Neuronal stem cell (in vitro differentiated cells): ENCODE results near the gene MKLN1.
A peak's percentile ranks its signal among the peaks of the same experiment; 100 is the strongest.

Experiments used
- DNase-seq: peaks from one replicate; pipeline ENCODE4 v3.0.0-alpha.2; 2013; ENCODE audit warnings: low spot score
- H2AFZ ChIP-seq: one replicate; pipeline ENCODE4 v1.6.1; 2013; ENCODE audit warnings: mild to moderate bottlenecking, low read length, inconsistent platforms
- H2AK5ac ChIP-seq: 2 replicates; pipeline ENCODE4 v1.6.1; 2013; ENCODE audit warnings: low read depth, mild to moderate bottlenecking, inconsistent platforms, low read length, moderate library complexity, mixed read lengths
- H2BK120ac ChIP-seq: 2 replicates; pipeline ENCODE4 v1.6.1; 2013; ENCODE audit warnings: low read depth, mild to moderate bottlenecking, inconsistent platforms, low read length, moderate library complexity, mixed read lengths
- H2BK12ac ChIP-seq: one replicate; pipeline ENCODE4 v1.6.1; 2013; ENCODE audit warnings: low read length, inconsistent platforms
- H2BK15ac ChIP-seq: 2 replicates; pipeline ENCODE4 v1.6.1; 2013; ENCODE audit warnings: mild to moderate bottlenecking, low read length, inconsistent platforms, mixed read lengths
- H2BK5ac ChIP-seq: one replicate; pipeline ENCODE4 v1.6.1; 2013; ENCODE audit warnings: inconsistent platforms, mild to moderate bottlenecking, low read length, moderate library complexity
- H3K14ac ChIP-seq: one replicate; pipeline ENCODE4 v1.6.1; 2013; ENCODE audit warnings: low read length, inconsistent platforms
- H3K18ac ChIP-seq: 2 replicates; pipeline ENCODE4 v1.6.1; 2013; ENCODE audit warnings: low read length, inconsistent platforms
- H3K23ac ChIP-seq: 2 replicates; pipeline ENCODE4 v1.6.1; 2013; ENCODE audit warnings: low read depth, mild to moderate bottlenecking, mixed read lengths, low read length, inconsistent platforms; ENCODE audit not compliant: poor library complexity
- H3K27ac ChIP-seq: replicated peaks from 3 replicates; pipeline ENCODE4 v1.5.1; 2013; ENCODE audit warnings: low read length, inconsistent platforms
- H3K27me3 ChIP-seq, 3 experiments: 2 replicates each; pipeline ENCODE4 v1.6.1; 2013; ENCODE audit warnings: low read length in 3 of 3, mild to moderate bottlenecking in 2 of 3, inconsistent platforms in 1 of 3, low read depth in 1 of 3, mixed read lengths in 1 of 3, moderate library complexity in 1 of 3; ENCODE audit not compliant: control insufficient read depth in 3 of 3, insufficient read depth in 3 of 3
- H3K36me3 ChIP-seq, 2 donors: replicated peaks in 1 of 2; 2 replicates each; pipeline ENCODE4 v1.6.1; 2013; ENCODE audit warnings: low read length in 2 of 2; ENCODE audit not compliant: control insufficient read depth in 2 of 2, insufficient read depth in 2 of 2
- H3K4ac ChIP-seq: 2 replicates; pipeline ENCODE4 v1.6.1; 2013; ENCODE audit warnings: inconsistent platforms, mild to moderate bottlenecking, low read length, moderate library complexity
- H3K4me1 ChIP-seq, 2 donors: 1 replicate in 1 of 2; 2 replicates in 1 of 2; pipeline ENCODE4 v1.6.1; 2013; ENCODE audit warnings: low read length in 2 of 2, low read depth in 1 of 2; ENCODE audit not compliant: control insufficient read depth in 2 of 2, insufficient read depth in 1 of 2
- H3K4me2 ChIP-seq: one replicate; pipeline ENCODE4 v1.6.1; 2013; ENCODE audit warnings: mild to moderate bottlenecking, low read length, inconsistent platforms; ENCODE audit not compliant: insufficient read depth, poor library complexity, severe bottlenecking
- H3K4me3 ChIP-seq, 2 donors: 2 replicates each; pipeline ENCODE4 v1.5.1; 2013; ENCODE audit warnings: low read length in 2 of 2, mild to moderate bottlenecking in 2 of 2, inconsistent platforms in 1 of 2, moderate library complexity in 1 of 2
- H3K79me1 ChIP-seq: one replicate; pipeline ENCODE4 v1.6.1; 2013; ENCODE audit warnings: low read depth, mild to moderate bottlenecking, inconsistent platforms, low read length, moderate library complexity
- H3K9ac ChIP-seq: one replicate; pipeline ENCODE4 v1.6.1; 2013; ENCODE audit warnings: mild to moderate bottlenecking, low read depth, low read length, inconsistent platforms; ENCODE audit not compliant: poor library complexity
- H3K9me3 ChIP-seq, 2 donors: replicated peaks in 1 of 2; 2 replicates each; pipeline versions ENCODE3 to v1.6.1; 2013; ENCODE audit warnings: low read length in 2 of 2, mild to moderate bottlenecking in 2 of 2, inconsistent platforms in 1 of 2, low read depth in 1 of 2, mixed read lengths in 1 of 2, moderate library complexity in 1 of 2; ENCODE audit not compliant: control insufficient read depth in 2 of 2, insufficient read depth in 1 of 2
- H4K8ac ChIP-seq: one replicate; pipeline ENCODE4 v1.6.1; 2013; ENCODE audit warnings: low read depth, mild to moderate bottlenecking, inconsistent platforms, low read length, moderate library complexity
- H4K91ac ChIP-seq: one replicate; pipeline ENCODE4 v1.6.1; 2013; ENCODE audit warnings: low read length, low read depth, mild to moderate bottlenecking, inconsistent platforms; ENCODE audit not compliant: poor library complexity
- WGBS, 2 donors: extraction: QIAGEN DNeasy Blood & Tissue Kit; methylation state at CpG; one replicate each; pipeline ENCODE4 v1.1.7; 2013; ENCODE audit warnings: missing lambda C conversion rate in 2 of 2, mixed read lengths in 1 of 2; ENCODE audit not compliant: insufficient read length in 2 of 2, insufficient replicate concordance in 1 of 2; ENCODE audit errors: extremely low coverage in 2 of 2; 5-methylcytosine and 5-hydroxymethylcytosine counted together

Gene MKLN1

GRCh38 chr7:131322061-131322460 lies 5.6 kb upstream of the MKLN1 start:
- no peak overlapping the region for H2AFZ ChIP-seq
- WGBS, 2 donors, result no CpG with 5 or more reads among the region's 1 CpG
- no peak overlapping the region for H2AK5ac ChIP-seq
- H2BK12ac ChIP-seq, result no peak overlapping the region
- H3K79me1 ChIP-seq, result no peaks in the 10 kb centered on the region
- no peak overlapping the region for H3K4me3 ChIP-seq
- H3K4me1 ChIP-seq, result no peaks in the 10 kb centered on the region
- H3K27me3 ChIP-seq, result no peaks in the 10 kb centered on the region
- no peak overlapping the region for H3K27ac ChIP-seq
- no peak overlapping the region for H3K23ac ChIP-seq
- H3K9me3 ChIP-seq, result no peaks in the 10 kb centered on the region
- H2BK5ac ChIP-seq, result no peak overlapping the region
- no peak overlapping the region for H3K4ac ChIP-seq
- H3K18ac ChIP-seq, result no peak overlapping the region
- no peak overlapping the region for H3K4me2 ChIP-seq
- no peak overlapping the region for H4K8ac ChIP-seq
- no peak overlapping the region for H4K91ac ChIP-seq
- DNase-seq, result no peak
- H2BK120ac ChIP-seq, result no peak overlapping the region
- no peak overlapping the region for H3K14ac ChIP-seq
- H2BK15ac ChIP-seq, result no peak overlapping the region
- H3K9ac ChIP-seq, result no peak overlapping the region
- no peaks in the 10 kb centered on the region for H3K36me3 ChIP-seq

GRCh38 chr7:131322861-131323260 lies 4.8 kb upstream of the MKLN1 start:
- no CpG with 5 or more reads among the region's 7 CpGs for WGBS, 2 donors
- no peak overlapping the region for H2BK12ac ChIP-seq

DNA sequence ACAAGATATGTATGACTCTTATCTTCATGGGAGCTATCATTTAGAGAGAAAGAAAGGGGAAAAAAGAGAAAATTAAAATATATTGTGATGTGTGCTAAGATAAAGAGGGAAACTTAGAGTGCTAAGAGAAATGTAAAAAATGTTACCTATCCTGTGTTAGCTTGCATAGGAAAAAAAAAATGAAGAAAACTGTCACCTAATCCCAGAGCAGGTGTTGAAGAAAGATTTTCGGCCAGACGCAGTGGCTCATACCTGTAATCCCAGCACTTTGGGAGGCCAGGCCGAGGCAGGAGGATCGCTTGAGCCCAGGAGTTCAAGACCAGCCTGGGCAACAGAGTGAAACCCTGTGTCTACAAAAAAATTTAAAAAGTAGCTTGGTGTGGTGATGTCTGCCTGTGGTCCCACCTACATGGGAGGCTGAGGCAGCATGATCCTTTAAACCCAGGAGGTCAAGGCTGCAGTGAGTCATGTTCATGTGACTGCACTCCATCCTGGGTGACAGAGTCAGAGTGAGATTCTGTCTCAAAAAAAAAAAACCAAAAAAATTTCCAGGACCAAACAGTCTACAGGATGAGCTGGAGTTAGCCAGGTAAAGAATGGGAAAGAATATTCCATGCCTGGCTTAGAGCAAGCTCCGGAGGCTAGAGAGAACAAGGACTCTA lies 2.4 kb upstream of the MKLN1 start:
- Histone ChIP-seq H2BK12ac (no peak overlapping the region), H2BK5ac (no peak overlapping the region), H2AK5ac (no peak overlapping the region), H2AFZ (no peak overlapping the region), H3K4ac (no peak overlapping the region), H3K9ac (no peak overlapping the region), H3K14ac (no peak overlapping the region), H2BK15ac (no peak overlapping the region), H3K27me3 (no peaks in the 10 kb centered on the region), H3K18ac (no peak overlapping the region), H3K9me3 (no peaks in the 10 kb centered on the region), H3K79me1 (peaks cover 4% of the 10 kb centered on the region), H3K36me3 (peaks cover 0 to 2% of the 10 kb centered on the region in 2 donors), H3K4me2 (no peak overlapping the region), H2BK120ac (no peak overlapping the region), H4K91ac (no peak overlapping the region), H3K4me1 (peaks cover 3 to 7% of the 10 kb centered on the region in 2 donors), H3K4me3 (no peak overlapping the region), H3K23ac (no peak overlapping the region), H3K27ac (no peak overlapping the region), H4K8ac (no peak overlapping the region)
- WGBS, 2 donors, result no CpG with 5 or more reads among the region's 5 CpGs
- DNase-seq, result no peak

More at GRCh38 chr7:131322861-131323260, 4.8 kb upstream of the MKLN1 start:
- Histone ChIP-seq H3K14ac (no peak overlapping the region), H2BK120ac (no peak overlapping the region), H3K23ac (no peak overlapping the region), H4K91ac (no peak overlapping the region), H3K9me3 (no peaks in the 10 kb centered on the region), H4K8ac (no peak overlapping the region), H3K27ac (no peak overlapping the region), H3K4me2 (no peak overlapping the region), H3K9ac (no peak overlapping the region), H3K4ac (no peak overlapping the region), H2AK5ac (no peak overlapping the region), H2BK5ac (no peak overlapping the region), H2AFZ (no peak overlapping the region), H3K18ac (no peak overlapping the region), H2BK15ac (no peak overlapping the region), H3K27me3 (no peaks in the 10 kb centered on the region), H3K4me3 (no peak overlapping the region), H3K4me1 (no peaks in the 10 kb centered on the region), H3K79me1 (peaks cover 1% of the 10 kb centered on the region), H3K36me3 (no peaks in the 10 kb centered on the region)
- DNase-seq, result no peak

GRCh38 chr7:131326576-131326975 lies 1.1 kb upstream of the MKLN1 start:
- Histone ChIP-seq H3K27ac (no peak overlapping the region), H2BK15ac (no peak overlapping the region), H4K91ac (no peak overlapping the region), H4K8ac (no peak overlapping the region), H2AK5ac (no peak overlapping the region), H2BK12ac (no peak overlapping the region), H3K14ac (no peak overlapping the region), H2BK5ac (no peak overlapping the region), H3K4me2 (no peak overlapping the region), H3K79me1 (peaks cover 4% of the 10 kb centered on the region), H3K9me3 (peaks cover 0 to 5% of the 10 kb centered on the region in 2 donors), H3K9ac (no peak overlapping the region), H3K4me1 (peaks cover 3 to 9% of the 10 kb centered on the region in 2 donors), H2BK120ac (no peak overlapping the region), H3K36me3 (peaks cover 0 to 4% of the 10 kb centered on the region in 2 donors), H3K4me3 (peak overlapping the region in 1 of 2 donors; percentile 93), H2AFZ (peak overlapping the region; percentile 89), H3K18ac (no peak overlapping the region), H3K27me3 (no peaks in the 10 kb centered on the region), H3K4ac (no peak overlapping the region), H3K23ac (no peak overlapping the region)
- no CpG with 5 or more reads among the region's 6 CpGs for WGBS, 2 donors
- no peak for DNase-seq
